Measurements from ENCODE around the gene IMPDH1. TPM values are rescaled to one million over a fixed set of nuclear protein-coding genes. Genes with fewer than 3 reads are reported as not detected.
"Not testable (repeated sequence)": the region's sequence is repeated elsewhere in the genome, so short reads cannot be mapped to it uniquely, and the experiment has no call there.

IMPDH1 gene
- total RNA-seq = 10 to 100 TPM; 77.8 to 94.1 (median 89.6) TPM
- total RNA-seq (2013) = 61.4 TPM

- Mint-ChIP-seq H3K4me1 (peaks cover 31 to 38% of the 10 kb centered on the region in 2 donors), H3K27me3 (ENCODE audit: low read depth in 2 of 2) (no peaks in the 10 kb centered on the region), H3K27ac (peak within 1 kb of the TSS; percentile 73 to 87), H3K4me3 (peak within 1 kb of the TSS; percentile 92), H3K9me3 (no peaks in the 10 kb centered on the region), H3K36me3 (no peaks in the 10 kb centered on the region)
- ATAC-seq (peak; percentile 77 to 89 (median 80)), DNase-seq (peak; percentile 81 to 87)
- H3K27me3 ChIP-seq (ENCODE audit: control insufficient read depth, insufficient read depth, low read length) = no peaks in the 10 kb centered on the region
- H3K27ac ChIP-seq (ENCODE audit: low read length) = peak within 1 kb of the TSS; percentile 96
- TF ChIP-seq, protein P1, sequence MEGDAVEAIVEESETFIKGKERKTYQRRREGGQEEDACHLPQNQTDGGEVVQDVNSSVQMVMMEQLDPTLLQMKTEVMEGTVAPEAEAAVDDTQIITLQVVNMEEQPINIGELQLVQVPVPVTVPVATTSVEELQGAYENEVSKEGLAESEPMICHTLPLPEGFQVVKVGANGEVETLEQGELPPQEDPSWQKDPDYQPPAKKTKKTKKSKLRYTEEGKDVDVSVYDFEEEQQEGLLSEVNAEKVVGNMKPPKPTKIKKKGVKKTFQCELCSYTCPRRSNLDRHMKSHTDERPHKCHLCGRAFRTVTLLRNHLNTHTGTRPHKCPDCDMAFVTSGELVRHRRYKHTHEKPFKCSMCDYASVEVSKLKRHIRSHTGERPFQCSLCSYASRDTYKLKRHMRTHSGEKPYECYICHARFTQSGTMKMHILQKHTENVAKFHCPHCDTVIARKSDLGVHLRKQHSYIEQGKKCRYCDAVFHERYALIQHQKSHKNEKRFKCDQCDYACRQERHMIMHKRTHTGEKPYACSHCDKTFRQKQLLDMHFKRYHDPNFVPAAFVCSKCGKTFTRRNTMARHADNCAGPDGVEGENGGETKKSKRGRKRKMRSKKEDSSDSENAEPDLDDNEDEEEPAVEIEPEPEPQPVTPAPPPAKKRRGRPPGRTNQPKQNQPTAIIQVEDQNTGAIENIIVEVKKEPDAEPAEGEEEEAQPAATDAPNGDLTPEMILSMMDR (IDR thresholded peaks at IDR 0.05) = no peak
- no peaks in the 10 kb centered on the region for H3K36me3 ChIP-seq (ENCODE audit: control insufficient read depth, insufficient read depth, low read length)
- peak within 1 kb of the TSS; percentile 99 for H3K4me3 ChIP-seq (ENCODE audit: low read length)
- peaks cover 50% of the 10 kb centered on the region for H3K4me1 ChIP-seq (ENCODE audit: control insufficient read depth, insufficient read depth, low read length)
- intact Hi-C loops (cut with micrococcal nuclease) = loop anchor here (1.0 to 5.0 kb wide), 2 partner anchors 13 to 47 kb away; partner anchors contain the start of gene HILPDA
- WGBS (ENCODE audit: insufficient coverage) = under 1% methylated on average over 87 of the region's 87 CpGs
- no peaks in the 10 kb centered on the region for H3K9me3 ChIP-seq (ENCODE audit: control insufficient read depth, insufficient read depth, low read length)
Measured at GRCh38 chr7:128409596-128410450, at the start of gene IMPDH1. TSS of gene IMPDH1 (minus strand) at chr7:128409982. CDS start at chr7:128409901, 81 bp downstream.

DNA sequence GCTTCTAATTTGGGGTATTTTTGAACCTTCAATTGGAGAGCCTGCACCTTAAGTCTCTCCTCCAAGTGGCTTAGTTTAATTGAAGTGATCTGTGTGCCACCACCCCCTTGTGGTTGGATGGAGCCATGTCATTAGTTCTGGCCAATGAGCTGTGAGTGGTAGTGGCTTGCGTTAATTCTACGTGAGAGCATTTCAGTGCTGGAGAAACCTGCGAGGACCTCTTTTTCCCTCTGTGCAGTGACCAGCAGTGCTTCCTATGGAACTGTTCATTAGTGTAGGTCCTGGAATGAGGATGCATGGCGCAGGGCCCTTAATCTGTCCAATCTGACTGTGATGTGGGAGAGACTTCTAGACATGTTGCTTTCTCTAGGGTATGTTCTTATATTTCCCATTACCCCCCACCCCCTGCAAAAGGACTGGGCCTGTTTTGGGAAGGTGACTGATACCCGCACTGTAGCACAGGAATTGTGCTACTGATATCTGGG, 49.7 kb upstream of the IMPDH1 start:
- intact Hi-C loops (cut with micrococcal nuclease) = loop anchor here (1.0 to 10.0 kb wide), 3 partner anchors 32 to 75 kb away; partner anchors contain the start of gene IMPDH1
- 29% methylated on average over 4 of the region's 5 CpGs for WGBS (ENCODE audit: insufficient coverage)
- Histone ChIP-seq H3K27me3 (ENCODE audit: control insufficient read depth, insufficient read depth, low read length) (no peaks in the 10 kb centered on the region), H3K4me3 (ENCODE audit: low read length) (no peak overlapping the region), H3K36me3 (ENCODE audit: control insufficient read depth, insufficient read depth, low read length) (no peaks in the 10 kb centered on the region), H3K27ac (ENCODE audit: low read length) (peak overlapping the region; percentile 29), H3K4me1 (ENCODE audit: control insufficient read depth, insufficient read depth, low read length) (peaks cover 33% of the 10 kb centered on the region), H3K9me3 (ENCODE audit: control insufficient read depth, insufficient read depth, low read length) (no peaks in the 10 kb centered on the region)
- DNase-seq = peak; percentile 47 to 89
- peak; percentile 51 to 74 (median 55) for ATAC-seq
- H3K9me3 Mint-ChIP-seq = no peaks in the 10 kb centered on the region
- no peaks in the 10 kb centered on the region for H3K36me3 Mint-ChIP-seq
- peak overlapping the region; percentile 59 for H3K4me3 Mint-ChIP-seq
- no peaks in the 10 kb centered on the region for H3K27me3 Mint-ChIP-seq (ENCODE audit: low read depth in 2 of 2)
- peak overlapping the region; percentile 71 to 86 for H3K27ac Mint-ChIP-seq
- TF ChIP-seq, protein P1 (IDR thresholded peaks at IDR 0.05) = peak; percentile 69
- peaks cover 35 to 36% of the 10 kb centered on the region in 2 donors for H3K4me1 Mint-ChIP-seq

DNA sequence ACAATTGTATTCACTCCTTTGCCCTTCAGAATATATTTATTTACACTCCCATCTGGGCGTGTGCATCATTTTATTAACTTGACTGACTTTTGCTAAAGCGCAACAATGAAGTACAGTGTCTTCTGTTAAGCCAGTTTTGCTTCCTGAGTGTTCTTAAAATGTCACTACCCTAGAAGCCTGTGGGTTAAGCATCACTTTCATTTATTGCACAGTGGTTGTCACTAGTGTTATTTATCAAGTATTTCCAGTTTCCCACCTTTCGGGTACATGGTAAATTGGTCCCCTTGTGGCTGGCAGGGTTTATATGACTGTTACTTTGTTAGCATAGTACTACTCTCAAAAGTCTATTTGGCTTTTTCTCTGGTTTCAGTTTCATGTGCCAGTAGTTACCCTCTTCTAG, 49.2 kb upstream of the IMPDH1 start:
- Histone ChIP-seq H3K4me1 (ENCODE audit: control insufficient read depth, insufficient read depth, low read length) (peaks cover 33% of the 10 kb centered on the region), H3K27ac (ENCODE audit: low read length) (peak overlapping the region; percentile 29), H3K4me3 (ENCODE audit: low read length) (no peak overlapping the region), H3K27me3 (ENCODE audit: control insufficient read depth, insufficient read depth, low read length) (no peaks in the 10 kb centered on the region), H3K9me3 (ENCODE audit: control insufficient read depth, insufficient read depth, low read length) (no peaks in the 10 kb centered on the region), H3K36me3 (ENCODE audit: control insufficient read depth, insufficient read depth, low read length) (no peaks in the 10 kb centered on the region)
- Mint-ChIP-seq H3K4me1 (peaks cover 35 to 36% of the 10 kb centered on the region in 2 donors), H3K27ac (peak overlapping the region; percentile 71 to 86), H3K4me3 (peak overlapping the region; percentile 59), H3K9me3 (no peaks in the 10 kb centered on the region), H3K36me3 (no peaks in the 10 kb centered on the region), H3K27me3 (ENCODE audit: low read depth in 2 of 2) (no peaks in the 10 kb centered on the region)
- TF ChIP-seq, protein P1 (IDR thresholded peaks at IDR 0.05) = no peak
- ATAC-seq = peak; percentile 45 to 71 (median 60)
- intact Hi-C loops (cut with micrococcal nuclease) = loop anchor here (1.0 to 10.0 kb wide), 3 partner anchors 32 to 76 kb away; partner anchors contain the start of gene IMPDH1
- peak in 1 of 2 donors; percentile 50 for DNase-seq
- 23% methylated on average over 2 of the region's 3 CpGs for WGBS (ENCODE audit: insufficient coverage)

DNA sequence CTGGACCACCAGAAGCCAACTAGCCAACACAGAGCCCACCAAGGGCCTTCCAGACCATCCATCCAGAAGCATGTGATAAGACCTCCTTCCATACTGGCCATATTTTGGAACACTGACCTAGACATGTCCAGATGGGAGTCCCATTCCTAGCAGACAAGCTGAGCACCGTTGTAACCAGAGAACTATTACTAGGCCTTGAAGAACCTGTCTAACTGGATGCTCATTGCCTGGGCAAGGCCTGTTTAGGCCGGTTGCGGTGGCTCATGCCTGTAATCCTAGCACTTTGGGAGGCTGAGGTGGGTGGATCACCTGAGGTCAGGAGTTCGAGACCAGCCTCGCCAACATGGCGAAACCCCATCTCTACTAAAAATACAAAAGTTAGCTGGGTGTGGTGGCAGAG, 47.6 kb upstream of the IMPDH1 start:
- 97% methylated on average over 3 of the region's 6 CpGs for WGBS (ENCODE audit: insufficient coverage)
- H3K27ac ChIP-seq (ENCODE audit: low read length); H3K9me3 Mint-ChIP-seq; H3K36me3 Mint-ChIP-seq; ATAC-seq; H3K27me3 ChIP-seq (ENCODE audit: control insufficient read depth, insufficient read depth, low read length); H3K9me3 ChIP-seq (ENCODE audit: control insufficient read depth, insufficient read depth, low read length); H3K4me3 ChIP-seq (ENCODE audit: low read length); DNase-seq; H3K27me3 Mint-ChIP-seq (ENCODE audit: low read depth in 2 of 2); H3K4me3 Mint-ChIP-seq; H3K36me3 ChIP-seq (ENCODE audit: control insufficient read depth, insufficient read depth, low read length): not testable (repeated sequence)
- intact Hi-C loops (cut with micrococcal nuclease) = loop anchor here (5.0 to 10.0 kb wide), 2 partner anchors 50 to 77 kb away; partner anchors contain the start of gene IMPDH1
- peaks cover 33% of the 10 kb centered on the region for H3K4me1 ChIP-seq (ENCODE audit: control insufficient read depth, insufficient read depth, low read length)
- H3K4me1 Mint-ChIP-seq = peaks cover 35 to 36% of the 10 kb centered on the region in 2 donors
- peak overlapping the region in 1 of 2 donors; percentile 86 for H3K27ac Mint-ChIP-seq
